Suppressor macrophage treated with lipopolysaccharide for 1 hour (primary cell): Measurements from ENCODE around the gene TMEM175.

Experiments used
- DNase-seq, 3 donors: peaks; one replicate each; pipeline ENCODE4 v3.0.0-alpha.2; 2020 to 2022

TMEM175 gene

GRCh38 chr4:931960-932712, at the start of gene TMEM175, which contains the start of gene GAK:
TSS of gene TMEM175 (plus strand) at chr4:932460. CDS start at chr4:947740, 15,280 bp downstream.
TSS of gene GAK (minus strand) at chr4:932316. CDS start at chr4:932187, 129 bp downstream.
- peak; percentile 99 to 100 (median 100) for DNase-seq

- no peak for DNase-seq
These were observed 49.6 kb upstream of the TMEM175 start for GRCh38 chr4:882646-883045.

GRCh38 chr4:883377-884095, 48.7 kb upstream of the TMEM175 start:
- DNase-seq: no peak

GRCh38 chr4:884259-884658, 48.0 kb upstream of the TMEM175 start:
- no peak for DNase-seq

GRCh38 chr4:884896-885295, 47.4 kb upstream of the TMEM175 start:
- no peak for DNase-seq

GRCh38 chr4:885353-885752, 46.9 kb upstream of the TMEM175 start:
- no peak for DNase-seq

GRCh38 chr4:886244-886643, 46.0 kb upstream of the TMEM175 start:
- DNase-seq: no peak

- DNase-seq: no peak
These were observed 45.1 kb upstream of the TMEM175 start for GRCh38 chr4:887034-887763.

GRCh38 chr4:888029-888428, 44.2 kb upstream of the TMEM175 start:
- no peak for DNase-seq

GRCh38 chr4:889516-889915, 42.7 kb upstream of the TMEM175 start:
- DNase-seq: no peak

GRCh38 chr4:890036-890695, 42.1 kb upstream of the TMEM175 start:
- no peak for DNase-seq

- peak in 2 of 3 donors; percentile 2 to 4 for DNase-seq
These were observed 40.5 kb upstream of the TMEM175 start for GRCh38 chr4:891747-892146.

GRCh38 chr4:892780-893179, 39.5 kb upstream of the TMEM175 start:
- DNase-seq: no peak

- DNase-seq: no peak
These were observed 38.8 kb upstream of the TMEM175 start for GRCh38 chr4:893276-893994.

GRCh38 chr4:893995-894705, 38.1 kb upstream of the TMEM175 start:
- DNase-seq: no peak

- DNase-seq: no peak
These were observed 36.7 kb upstream of the TMEM175 start for GRCh38 chr4:895596-895995.

GRCh38 chr4:896216-896615, 36.0 kb upstream of the TMEM175 start:
- peak in 1 of 3 donors; percentile 15 for DNase-seq

- DNase-seq: no peak
These were observed 35.6 kb upstream of the TMEM175 start for GRCh38 chr4:896630-897029.

GRCh38 chr4:898123-898522, 34.1 kb upstream of the TMEM175 start:
- DNase-seq: no peak

- no peak for DNase-seq
These were observed 33.2 kb upstream of the TMEM175 start for GRCh38 chr4:898869-899555.

- DNase-seq: no peak
These were observed 32.7 kb upstream of the TMEM175 start for GRCh38 chr4:899556-899906.
